HL-60 (cell line): ENCODE results near the gene ATXN2.

Experiments
- DNase-seq, 2 experiments: peaks; one replicate each; pipeline ENCODE4 v3.0.0-alpha.2; 2010 to 2020; ENCODE audit warnings: low read depth in 1 of 2, low spot score in 1 of 2
- H3K27ac ChIP-seq: fragments of 250-450 bp; sonication (Bioruptor Pico); replicated peaks from 2 replicates; pipeline ENCODE4 v1.5.1; 2020; ENCODE audit warnings: mild to moderate bottlenecking, moderate library complexity
- H3K27me3 ChIP-seq: fragments of 250-450 bp; sonication (Bioruptor Pico); 2 replicates; pipeline ENCODE4 v1.5.1; 2021; ENCODE audit warnings: mild to moderate bottlenecking, moderate library complexity; ENCODE audit not compliant: insufficient read depth, poor library complexity, severe bottlenecking
- H3K4me3 ChIP-seq: replicated peaks from 2 replicates; pipeline ENCODE4 v1.5.1; 2011; ENCODE audit warnings: mild to moderate bottlenecking, control low read depth, low read length; ENCODE audit not compliant: insufficient read depth
- CTCF ChIP-seq: IDR thresholded peaks from one replicate; pipeline ENCODE4 v1.5.1; 2011; ENCODE audit warnings: low read length, control low read depth, inconsistent platforms; ENCODE audit not compliant: insufficient read depth
- GABPA ChIP-seq: IDR thresholded peaks from 2 replicates; pipeline ENCODE4 v1.6.1; 2012; ENCODE audit warnings: low read depth
- POLR2AphosphoS5 ChIP-seq: IDR thresholded peaks from 2 replicates; pipeline ENCODE4 v1.6.1; 2012; ENCODE audit warnings: low read depth
- REST ChIP-seq: IDR thresholded peaks from 2 replicates; pipeline ENCODE4 v1.6.1; 2012; ENCODE audit warnings: low read depth; ENCODE audit not compliant: insufficient replicate concordance
- SPI1 ChIP-seq: IDR thresholded peaks from 2 replicates; pipeline ENCODE4 v1.6.1; 2012; ENCODE audit warnings: low read depth, mild to moderate bottlenecking, borderline replicate concordance

The ATXN2 gene

GRCh38 chr12:111440152-111440551 is 159.0 kb downstream of the ATXN2 start:
- TF ChIP-seq POLR2AphosphoS5 (peak; percentile 11; the same call in 1 of the 2 replicates), SPI1 (no peak)
- DNase-seq, result no peak
- Histone ChIP-seq H3K27ac (no peak overlapping the region), H3K4me3 (no peak overlapping the region), H3K27me3 (no peaks in the 10 kb centered on the region)

GRCh38 chr12:111439657-111440151 is 159.4 kb downstream of the ATXN2 start:
- DNase-seq, result no peak
- no peaks in the 10 kb centered on the region for H3K27me3 ChIP-seq
- H3K27ac ChIP-seq, result peak overlapping the region; percentile 75
- H3K4me3 ChIP-seq, result no peak overlapping the region
- no peak for TF ChIP-seq POLR2AphosphoS5
- TF ChIP-seq GABPA, result no peak
- TF ChIP-seq REST, result no peak
- no peak for TF ChIP-seq CTCF
- TF ChIP-seq SPI1, result no peak

- Histone ChIP-seq H3K4me3 (no peak overlapping the region), H3K27ac (peak overlapping the region; percentile 75), H3K27me3 (no peaks in the 10 kb centered on the region)
- DNase-seq, result peak; percentile 96 to 97
- TF ChIP-seq REST (no peak), SPI1 (peak; percentile 87; the same call in 1 of the 2 replicates), CTCF (no peak), POLR2AphosphoS5 (peak; percentile 87), GABPA (no peak)
These were observed 160.6 kb downstream of the ATXN2 start for GRCh38 chr12:111438481-111438880.

GRCh38 chr12:111437816-111438454 is 161.2 kb downstream of the ATXN2 start:
- DNase-seq, result peak; percentile 88 to 91
- no peak overlapping the region for H3K4me3 ChIP-seq
- H3K27ac ChIP-seq, result peak overlapping the region; percentile 75
- H3K27me3 ChIP-seq, result no peaks in the 10 kb centered on the region
- peak; percentile 74 for TF ChIP-seq POLR2AphosphoS5
- peak; percentile 57; the same call in 1 of the 2 replicates for TF ChIP-seq SPI1
- no peak for TF ChIP-seq CTCF
- TF ChIP-seq REST, result no peak
- no peak for TF ChIP-seq GABPA
